Measurements from ENCODE around the gene NBPF1. TPM values are rescaled to one million over a fixed set of nuclear protein-coding genes. Genes with fewer than 3 reads are reported as not detected.
"Not testable (repeated sequence)": the region's sequence is repeated elsewhere in the genome, so short reads cannot be mapped to it uniquely, and the experiment has no call there.

NBPF1 gene
- polyA plus RNA-seq (ENCODE audit: insufficient read length in 4 of 4) = 100 to 1,000 TPM in 1 of 4 donors, 10 to 100 TPM in 3; 65.5 to 191 (median 81.0) TPM

- DNase-seq (ENCODE audit: low read depth in 4 of 4, low spot score in 2 of 4) = peak; percentile 100
Measured at GRCh38 chr1:16613185-16614147, at the start of gene NBPF1. NBPF1 (minus strand) TSS chr1:16613564.

GRCh38 chr1:16658234-16658633 lies 44.9 kb upstream of the NBPF1 start:
- DNase-seq (ENCODE audit: low read depth in 4 of 4, low spot score in 2 of 4) = not testable (repeated sequence)

- not testable (repeated sequence) for DNase-seq (ENCODE audit: low read depth in 4 of 4, low spot score in 2 of 4)
Measured at GRCh38 chr1:16656981-16657683, 43.8 kb upstream of the NBPF1 start.

DNA sequence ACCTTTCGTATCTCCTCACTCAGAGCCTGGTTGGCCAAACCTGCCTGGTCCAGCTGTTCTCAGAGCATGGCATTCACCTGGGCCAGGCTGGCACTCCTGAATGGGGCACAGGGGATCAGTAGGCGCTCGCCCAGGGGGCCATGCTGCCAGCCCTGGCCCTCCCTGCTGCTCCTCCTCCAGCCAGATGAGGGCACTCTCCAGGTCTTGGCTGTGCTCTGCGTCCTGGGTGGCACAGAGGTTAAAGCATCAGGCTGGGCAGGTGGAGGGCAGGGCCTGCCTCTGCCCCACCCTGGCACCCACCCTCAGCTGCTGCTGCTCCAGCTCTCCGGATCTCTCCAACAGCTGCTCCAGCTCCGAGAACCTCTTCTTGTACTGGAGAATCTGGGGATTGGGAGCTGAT lies 43.2 kb upstream of the NBPF1 start:
- not testable (repeated sequence) for DNase-seq (ENCODE audit: low read depth in 4 of 4, low spot score in 2 of 4)

- not testable (repeated sequence) for DNase-seq (ENCODE audit: low read depth in 4 of 4, low spot score in 2 of 4)
Measured at GRCh38 chr1:16651560-16651959, 38.2 kb upstream of the NBPF1 start.

GRCh38 chr1:16649960-16650359 lies 36.6 kb upstream of the NBPF1 start:
- DNase-seq (ENCODE audit: low read depth in 4 of 4, low spot score in 2 of 4) = not testable (repeated sequence)

DNA sequence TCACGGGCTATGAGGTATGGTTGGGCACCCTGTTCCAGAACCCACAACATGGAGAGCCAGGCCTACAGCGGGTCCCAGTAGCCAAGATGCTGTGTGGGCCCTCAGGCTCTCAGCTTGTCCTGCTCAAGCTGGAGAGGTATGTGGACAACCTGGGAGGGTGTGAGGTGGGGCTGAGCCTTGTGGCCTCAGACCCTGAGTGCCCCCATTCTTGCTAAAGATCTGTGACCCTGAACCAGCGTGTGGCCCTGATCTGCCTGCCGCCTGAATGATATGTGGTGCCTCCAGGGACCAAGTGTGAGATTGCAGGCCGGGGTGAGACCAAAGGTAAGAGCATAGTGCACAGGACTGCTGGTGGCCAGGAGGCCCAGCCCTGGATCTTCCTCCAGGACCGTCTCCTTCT lies 36.0 kb upstream of the NBPF1 start:
- DNase-seq (ENCODE audit: low read depth in 4 of 4, low spot score in 2 of 4) = not testable (repeated sequence)

DNA sequence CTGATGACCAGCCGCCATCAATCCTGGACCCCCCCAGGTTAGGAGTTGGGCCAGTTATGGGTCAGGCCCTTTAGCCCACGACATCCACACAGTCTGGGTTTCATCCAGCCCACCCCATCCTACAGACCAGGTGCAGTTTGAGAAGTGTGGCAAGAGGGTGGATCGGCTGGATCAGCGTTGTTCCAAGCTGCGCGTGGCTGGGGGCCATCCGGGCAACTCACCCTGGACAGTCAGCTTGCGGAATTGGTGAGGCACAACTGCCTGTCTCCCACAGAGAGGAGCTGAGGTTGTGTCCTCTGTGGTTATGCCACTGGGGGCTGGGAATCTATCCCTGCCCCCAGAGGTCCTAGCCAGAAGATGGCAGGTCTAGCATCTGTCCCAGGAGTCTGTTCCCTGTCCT lies 35.4 kb upstream of the NBPF1 start:
- not testable (repeated sequence) for DNase-seq (ENCODE audit: low read depth in 4 of 4, low spot score in 2 of 4)

- not testable (repeated sequence) for DNase-seq (ENCODE audit: low read depth in 4 of 4, low spot score in 2 of 4)
Measured at GRCh38 chr1:16648250-16648649, 34.9 kb upstream of the NBPF1 start.

GRCh38 chr1:16647179-16648176 lies 34.1 kb upstream of the NBPF1 start:
- DNase-seq (ENCODE audit: low read depth in 4 of 4, low spot score in 2 of 4) = not testable (repeated sequence)

GRCh38 chr1:16646716-16647115 lies 33.4 kb upstream of the NBPF1 start:
- not testable (repeated sequence) for DNase-seq (ENCODE audit: low read depth in 4 of 4, low spot score in 2 of 4)

DNA sequence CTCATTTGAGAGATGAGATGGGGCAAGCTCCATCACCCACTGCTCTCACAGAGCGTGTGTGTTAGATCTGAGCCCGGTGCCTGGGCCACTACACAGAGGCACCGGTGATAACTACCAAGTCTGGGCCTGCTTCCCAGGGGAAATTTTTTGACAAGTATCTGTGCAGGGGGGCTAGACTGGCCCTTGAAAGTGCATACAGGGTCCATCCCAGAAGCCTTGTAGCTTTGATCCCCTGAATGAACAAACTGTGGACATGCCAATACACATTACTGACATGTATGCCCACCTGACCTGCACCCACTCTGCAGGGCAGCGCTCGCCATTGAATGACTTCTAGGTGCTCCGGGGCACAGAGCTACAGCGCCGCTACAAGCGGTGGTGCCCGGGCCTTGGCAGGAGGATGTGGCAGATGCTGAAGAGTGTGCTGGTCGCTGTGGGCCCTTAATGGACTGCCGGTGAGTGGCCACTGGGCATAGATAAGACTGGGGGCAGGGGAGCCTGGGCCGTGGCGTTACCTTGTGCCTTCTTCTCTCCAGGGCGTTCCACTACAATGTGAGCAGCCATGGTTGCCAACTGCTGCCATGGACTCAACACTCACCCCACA lies 32.8 kb upstream of the NBPF1 start:
- not testable (repeated sequence) for DNase-seq (ENCODE audit: low read depth in 4 of 4, low spot score in 2 of 4)

GRCh38 chr1:16645271-16646060 lies 32.1 kb upstream of the NBPF1 start:
- not testable (repeated sequence) for DNase-seq (ENCODE audit: low read depth in 4 of 4, low spot score in 2 of 4)

GRCh38 chr1:16644482-16645270 lies 31.3 kb upstream of the NBPF1 start:
- DNase-seq (ENCODE audit: low read depth in 4 of 4, low spot score in 2 of 4) = peak; percentile 99 to 100 (median 100)

- DNase-seq (ENCODE audit: low read depth in 4 of 4, low spot score in 2 of 4) = no peak
Measured at GRCh38 chr1:16644193-16644481, 30.8 kb upstream of the NBPF1 start.

GRCh38 chr1:16643476-16644192 lies 30.3 kb upstream of the NBPF1 start:
- peak in 1 of 4 donors; percentile 45 for DNase-seq (ENCODE audit: low read depth in 4 of 4, low spot score in 2 of 4)

DNA sequence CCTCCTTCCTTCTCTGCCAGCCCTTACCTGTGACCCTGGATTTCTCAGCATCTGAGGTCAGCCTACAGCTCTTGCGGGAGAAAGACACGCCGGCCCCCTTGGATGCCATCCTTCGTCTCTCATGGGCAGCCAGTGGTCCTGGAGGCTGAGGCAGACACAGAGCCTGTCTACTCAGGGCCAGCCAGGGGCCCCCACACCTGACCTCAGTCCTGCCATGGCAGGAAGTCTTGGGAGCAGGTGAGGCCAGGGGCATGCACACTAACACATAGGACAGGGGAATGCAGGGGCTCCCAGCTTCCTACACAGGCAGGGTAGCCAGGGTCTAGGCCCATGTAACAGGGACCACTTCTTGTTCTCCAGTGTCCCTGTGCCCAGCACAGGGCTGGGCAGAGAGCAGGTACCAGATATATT lies 29.6 kb upstream of the NBPF1 start:
- DNase-seq (ENCODE audit: low read depth in 4 of 4, low spot score in 2 of 4) = not testable (repeated sequence)

All from left renal cortex interstitium (tissue), 4 donors.